ENCODE data around the gene DMRTC2.

GRCh38 chr19:41892173-41892902 is 47.5 kb downstream of the DMRTC2 start:
- TF ChIP-seq CTCF (conservative IDR thresholded peaks at IDR 0.05) (no peak), EZH2 (IDR thresholded peaks at IDR 0.05; ENCODE audit: low read depth) (no peak)

All from PC-9 (cell line).